ENCODE results near the gene NMT1. TPM values are rescaled to one million over a fixed set of nuclear protein-coding genes. Genes with fewer than 3 reads are reported as not detected.

The NMT1 gene
- total and polyA plus RNA-seq, 2 of the 13 experiments (the other 11 are each of a cell fraction or from before 2014, with no cell fraction given) = 75.7 to 142 TPM

GRCh38 chr17:45051060-45051719 is 9.9 kb upstream of the NMT1 start, which contains the start of gene DCAKD (continued):
- TF ChIP-seq ETS1 (CRISPR knock-in tag; IDR thresholded peaks at IDR 0.05) (no peak), ZNF430 (CRISPR knock-in tag; IDR thresholded peaks at IDR 0.05) (no peak), ZNF3 (CRISPR knock-in tag; IDR thresholded peaks at IDR 0.05) (peak; percentile 48; the same call in 1 of the 2 replicates), ZNF800 (CRISPR knock-in tag; IDR thresholded peaks at IDR 0.05) (no peak), SP4 (CRISPR knock-in tag; IDR thresholded peaks at IDR 0.05) (peak; percentile 87), ZNF513 (CRISPR knock-in tag; conservative IDR thresholded peaks at IDR 0.05) (no peak), TEF (CRISPR knock-in tag; IDR thresholded peaks at IDR 0.05) (0 out of 2 replicates have a peak, but pooled peaks have one; percentile 60), THRA (CRISPR knock-in tag; IDR thresholded peaks at IDR 0.05; ENCODE audit: borderline replicate concordance) (no peak), ZSCAN20 (CRISPR knock-in tag; IDR thresholded peaks at IDR 0.05; ENCODE audit: borderline replicate concordance) (peak; percentile 39; the same call in 1 of the 2 replicates), ZNF563 (CRISPR knock-in tag; IDR thresholded peaks at IDR 0.05) (peak; percentile 77), NPAS2 (CRISPR knock-in tag; IDR thresholded peaks at IDR 0.05; ENCODE audit: borderline replicate concordance) (no peak), MTA3 (CRISPR knock-in tag; IDR thresholded peaks at IDR 0.05) (no peak), DNMT3B (CRISPR knock-in tag; conservative IDR thresholded peaks at IDR 0.05) (no peak; the same call in 1 of the 2 replicates), PBX3 (CRISPR knock-in tag; IDR thresholded peaks at IDR 0.05; ENCODE audit: borderline replicate concordance) (no peak), ZNF781 (CRISPR knock-in tag; IDR thresholded peaks at IDR 0.05; ENCODE audit: borderline replicate concordance, not compliant biosample characterization) (peak; percentile 81), THYN1 (CRISPR knock-in tag; IDR thresholded peaks at IDR 0.05; ENCODE audit: borderline replicate concordance, low read depth) (no peak), MAFK (conservative IDR thresholded peaks at IDR 0.05 in 1 of 2, IDR thresholded peaks at IDR 0.05 in 1 of 2; ENCODE audit: low read length in 2 of 2) (no peak), BORCS8-MEF2B (CRISPR knock-in tag; IDR thresholded peaks at IDR 0.05) (peak; percentile 79), HNRNPH1 (optimal IDR thresholded peaks at IDR 0.05; ENCODE audit: low read depth, low read length) (no peak), KLF12 (CRISPR knock-in tag; IDR thresholded peaks at IDR 0.05; ENCODE audit: borderline replicate concordance) (peak; percentile 70; the same call in 1 of the 2 replicates), SP1 (IDR thresholded peaks at IDR 0.05) (no peak), SP1 (CRISPR knock-in tag; IDR thresholded peaks at IDR 0.05) (peak; percentile 67)

Data from HepG2 (cell line).